WTC11 (cell line): Measurements from ENCODE around the gene CLEC7A. TPM values are rescaled to one million over a fixed set of nuclear protein-coding genes. Genes with fewer than 3 reads are reported as not detected.

ENCODE experiments used
- ATAC-seq: fragments of 200-7000 bp; cut with Tn5 transposase; 2 replicates; pipeline ENCODE4 v1.10.0; 2021; ENCODE audit warnings: mild to moderate bottlenecking, moderate library complexity
- CTCF ChIA-PET: fragments of 300-600 bp; sonication (Branson Sonifier 250); formaldehyde crosslinking; loops from one replicate; lab custom pipeline; 2021; ENCODE audit warnings: antibody characterized with exemption; lab: Charles Lee
- POLR2A ChIA-PET: fragments of 350-600 bp; sonication (Branson Sonifier 250); formaldehyde crosslinking; loops from one replicate; lab custom pipeline; 2021; ENCODE audit warnings: antibody characterized with exemption; lab: Charles Lee
- DNase-seq: peaks from one replicate; pipeline ENCODE4 v3.0.0; 2021; ENCODE audit warnings: low spot score
- H3K27ac Mint-ChIP-seq: 2 replicates; pipeline ENCODE4 v1.8.0; 2021; ENCODE audit warnings: mixed read lengths
- H3K27me3 Mint-ChIP-seq: 2 replicates; pipeline ENCODE4 v1.8.0; 2021; ENCODE audit warnings: low read depth, mild to moderate bottlenecking, moderate library complexity, mixed read lengths
- H3K36me3 Mint-ChIP-seq: 2 replicates; pipeline ENCODE4 v1.8.0; 2021; ENCODE audit warnings: mixed read lengths
- H3K4me1 Mint-ChIP-seq: 2 replicates; pipeline ENCODE4 v1.8.0; 2022; ENCODE audit warnings: mixed read lengths
- H3K4me3 Mint-ChIP-seq: 2 replicates; pipeline ENCODE4 v1.8.0; 2021; ENCODE audit warnings: mild to moderate bottlenecking, moderate library complexity, mixed read lengths
- H3K9me3 Mint-ChIP-seq: 2 replicates; pipeline ENCODE4 v1.8.0; 2021; ENCODE audit warnings: mixed read lengths
- ATF1 ChIP-seq: sonication (generic); formaldehyde crosslinking; IDR thresholded peaks from 2 replicates; pipeline ENCODE4 v1.8.1; 2023; ENCODE audit warnings: mild to moderate bottlenecking, moderate library complexity, missing genetic modification reagents
- ATF2 ChIP-seq: sonication (generic); formaldehyde crosslinking; IDR thresholded peaks from 2 replicates; pipeline ENCODE4 v1.8.1; 2022; ENCODE audit warnings: low read depth, missing genetic modification reagents, borderline replicate concordance
- E2F1 ChIP-seq: sonication (generic); formaldehyde crosslinking; IDR thresholded peaks from 2 replicates; pipeline ENCODE4 v1.8.0; 2022; ENCODE audit warnings: mild to moderate bottlenecking, missing genetic modification reagents
- EMX1 ChIP-seq: fragments of 250-450 bp; sonication (Bioruptor Pico); IDR thresholded peaks from 2 replicates; pipeline ENCODE4 v1.8.0; 2021; ENCODE audit warnings: mild to moderate bottlenecking
- FOXK1 ChIP-seq: sonication (generic); formaldehyde crosslinking; IDR thresholded peaks from 2 replicates; pipeline ENCODE4 v1.8.0; 2022; ENCODE audit warnings: mild to moderate bottlenecking, moderate library complexity, missing genetic modification reagents
- HMGA2 ChIP-seq: fragments of 250-450 bp; sonication (Bioruptor Pico); IDR thresholded peaks from 2 replicates; pipeline ENCODE4 v1.4.0; 2021; ENCODE audit warnings: mild to moderate bottlenecking, moderate library complexity
- NFYB ChIP-seq: sonication (generic); formaldehyde crosslinking; conservative IDR thresholded peaks from 2 replicates; pipeline ENCODE4 v1.8.0; 2022; ENCODE audit warnings: low read depth, missing genetic modification reagents
- SMAD3 ChIP-seq: sonication (generic); formaldehyde crosslinking; IDR thresholded peaks from 2 replicates; pipeline ENCODE4 v1.8.0; 2022; ENCODE audit warnings: missing genetic modification reagents, mild to moderate bottlenecking, borderline replicate concordance
- SMAD4 ChIP-seq: sonication (generic); formaldehyde crosslinking; IDR thresholded peaks from 2 replicates; pipeline ENCODE4 v1.8.0; 2022; ENCODE audit warnings: mild to moderate bottlenecking, missing genetic modification reagents
- SP1 ChIP-seq: sonication (generic); formaldehyde crosslinking; conservative IDR thresholded peaks from 2 replicates; pipeline ENCODE4 v1.8.1; 2022; ENCODE audit warnings: missing genetic modification reagents
- STAT6 ChIP-seq: sonication (generic); formaldehyde crosslinking; conservative IDR thresholded peaks from 2 replicates; pipeline ENCODE4 v1.8.1; 2023; ENCODE audit warnings: mild to moderate bottlenecking, low read depth, missing genetic modification reagents, moderate library complexity
- TEAD1 ChIP-seq: sonication (generic); formaldehyde crosslinking; IDR thresholded peaks from 2 replicates; pipeline ENCODE4 v1.8.0; 2022; ENCODE audit warnings: mild to moderate bottlenecking, missing genetic modification reagents
- TP53 ChIP-seq: sonication (generic); formaldehyde crosslinking; IDR thresholded peaks from 2 replicates; pipeline ENCODE4 v1.8.1; 2023; ENCODE audit warnings: mild to moderate bottlenecking, missing genetic modification reagents
- USF1 ChIP-seq: sonication (generic); formaldehyde crosslinking; IDR thresholded peaks from 2 replicates; pipeline ENCODE4 v1.8.0; 2022; ENCODE audit warnings: mild to moderate bottlenecking, missing genetic modification reagents
- ZBTB21 ChIP-seq: sonication (generic); formaldehyde crosslinking; IDR thresholded peaks from 2 replicates; pipeline ENCODE4 v1.8.1; 2023; ENCODE audit warnings: mild to moderate bottlenecking, missing genetic modification reagents, borderline replicate concordance
- ZNF138 ChIP-seq: sonication (generic); formaldehyde crosslinking; conservative IDR thresholded peaks from 2 replicates; pipeline ENCODE4 v1.8.1; 2022; ENCODE audit warnings: mild to moderate bottlenecking, moderate library complexity, missing genetic modification reagents
- ZNF232 ChIP-seq: sonication (generic); formaldehyde crosslinking; IDR thresholded peaks from 2 replicates; pipeline ENCODE4 v1.8.0; 2022; ENCODE audit warnings: mild to moderate bottlenecking, missing genetic modification reagents
- ZNF317 ChIP-seq: sonication (generic); formaldehyde crosslinking; IDR thresholded peaks from 2 replicates; pipeline ENCODE4 v1.8.1; 2023; ENCODE audit warnings: low read depth, mild to moderate bottlenecking, moderate library complexity, missing genetic modification reagents, borderline replicate concordance
- ZNF396 ChIP-seq: fragments of 250-450 bp; sonication (Bioruptor Pico); IDR thresholded peaks from 2 replicates; pipeline ENCODE4 v1.8.0; 2021; ENCODE audit warnings: mild to moderate bottlenecking, moderate library complexity, borderline replicate concordance
- ZNF416 ChIP-seq: fragments of 250-450 bp; sonication (Bioruptor Pico); IDR thresholded peaks from 2 replicates; pipeline ENCODE4 v1.9.0; 2021; ENCODE audit warnings: mild to moderate bottlenecking, inconsistent platforms
- total RNA-seq: library from RNA; stranded (reverse); gene quantifications from 3 replicates; pipeline ENCODE4 v1.2.3, GENCODE V29; 2021
- TF ChIP-seq, protein P1 (sequence below): fragments of 250-450 bp; sonication (Bioruptor Pico); IDR thresholded peaks from 2 replicates; pipeline ENCODE4 v1.9.0; 2021; ENCODE audit warnings: mild to moderate bottlenecking
- TF ChIP-seq, protein P2 (sequence below): sonication (generic); formaldehyde crosslinking; IDR thresholded peaks from 2 replicates; pipeline ENCODE4 v1.8.1; 2022; ENCODE audit warnings: mild to moderate bottlenecking, missing genetic modification reagents, moderate library complexity, borderline replicate concordance
- TF ChIP-seq, protein P3 (sequence below): sonication (generic); formaldehyde crosslinking; IDR thresholded peaks from 2 replicates; pipeline ENCODE4 v1.8.0; 2023; ENCODE audit warnings: missing genetic modification reagents

CLEC7A gene
- total RNA-seq, 1 experiment from 2014 or later, result 0.48 TPM

- H3K4me3 Mint-ChIP-seq, result no peak within 1 kb of the TSS
- no peaks in the 10 kb centered on the region for H3K36me3 Mint-ChIP-seq
- H3K9me3 Mint-ChIP-seq, result no peaks in the 10 kb centered on the region
- H3K4me1 Mint-ChIP-seq, result no peaks in the 10 kb centered on the region
- no peaks in the 10 kb centered on the region for H3K27me3 Mint-ChIP-seq
- CTCF ChIA-PET, result interaction anchor here (0.8 kb wide), 2 partner anchors 19 kb away, joined by 3 read pairs; no protein-coding TSS in a partner anchor
- TF ChIP-seq SMAD4, result no peak
- TF ChIP-seq ZNF396, result no peak
- no peak for TF ChIP-seq STAT6
- no peak for TF ChIP-seq SMAD3 (CRISPR knock-in tag)
- no peak for TF ChIP-seq ZBTB21 (CRISPR knock-in tag)
- TF ChIP-seq FOXK1 (CRISPR knock-in tag), result no peak
- TF ChIP-seq ATF2 (CRISPR knock-in tag), result no peak
- TF ChIP-seq EMX1 (CRISPR knock-in tag), result no peak
- TF ChIP-seq ATF1, result no peak
- TF ChIP-seq, protein P1, sequence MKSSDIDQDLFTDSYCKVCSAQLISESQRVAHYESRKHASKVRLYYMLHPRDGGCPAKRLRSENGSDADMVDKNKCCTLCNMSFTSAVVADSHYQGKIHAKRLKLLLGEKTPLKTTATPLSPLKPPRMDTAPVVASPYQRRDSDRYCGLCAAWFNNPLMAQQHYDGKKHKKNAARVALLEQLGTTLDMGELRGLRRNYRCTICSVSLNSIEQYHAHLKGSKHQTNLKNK, result no peak
- no peak for TF ChIP-seq USF1
- TF ChIP-seq TEAD1 (CRISPR knock-in tag), result no peak
- TF ChIP-seq ZNF232 (CRISPR knock-in tag), result no peak
- no peak for TF ChIP-seq HMGA2
- TF ChIP-seq ZNF416 (CRISPR knock-in tag), result no peak
- no peak for TF ChIP-seq SP1
- TF ChIP-seq E2F1, result no peak
- TF ChIP-seq, all 79 proteins: peak for 0
- no peak for DNase-seq
- H3K27ac Mint-ChIP-seq, result no peak within 1 kb of the TSS
- POLR2A ChIA-PET, result no interaction called here
- ATAC-seq, result no peak
Measured at GRCh38 chr12:10171973-10172728, 42.2 kb upstream of the CLEC7A start, which contains the start of gene OLR1. OLR1 (minus strand) TSS chr12:10172132; CDS start chr12:10172077, 55 bp downstream.

- no peak for DNase-seq
- H3K9me3 Mint-ChIP-seq, result no peaks in the 10 kb centered on the region
- no peak overlapping the region for H3K27ac Mint-ChIP-seq
- no peaks in the 10 kb centered on the region for H3K36me3 Mint-ChIP-seq
- CTCF ChIA-PET, result interaction anchor here (0.8 to 1.9 kb wide), 2 partner anchors 17 to 20 kb away, joined by 3 to 7 read pairs; no protein-coding TSS in a partner anchor
- ATAC-seq, result no peak
- POLR2A ChIA-PET, result interaction anchor here (0.6 kb wide), 1 partner anchor 52 kb away, joined by 3 read pairs; no protein-coding TSS in a partner anchor
- no peaks in the 10 kb centered on the region for H3K4me1 Mint-ChIP-seq
- no peak overlapping the region for H3K4me3 Mint-ChIP-seq
- no peaks in the 10 kb centered on the region; the same call in 1 of the 2 replicates for H3K27me3 Mint-ChIP-seq
- TF ChIP-seq ZNF317 (CRISPR knock-in tag) (no peak), ZNF138 (CRISPR knock-in tag) (no peak), STAT6 (no peak), NFYB (CRISPR knock-in tag) (no peak), TP53 (CRISPR knock-in tag) (no peak), ZNF396 (no peak)
- TF ChIP-seq, protein P2, sequence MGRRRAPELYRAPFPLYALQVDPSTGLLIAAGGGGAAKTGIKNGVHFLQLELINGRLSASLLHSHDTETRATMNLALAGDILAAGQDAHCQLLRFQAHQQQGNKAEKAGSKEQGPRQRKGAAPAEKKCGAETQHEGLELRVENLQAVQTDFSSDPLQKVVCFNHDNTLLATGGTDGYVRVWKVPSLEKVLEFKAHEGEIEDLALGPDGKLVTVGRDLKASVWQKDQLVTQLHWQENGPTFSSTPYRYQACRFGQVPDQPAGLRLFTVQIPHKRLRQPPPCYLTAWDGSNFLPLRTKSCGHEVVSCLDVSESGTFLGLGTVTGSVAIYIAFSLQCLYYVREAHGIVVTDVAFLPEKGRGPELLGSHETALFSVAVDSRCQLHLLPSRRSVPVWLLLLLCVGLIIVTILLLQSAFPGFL, result no peak
- TF ChIP-seq, protein P3, sequence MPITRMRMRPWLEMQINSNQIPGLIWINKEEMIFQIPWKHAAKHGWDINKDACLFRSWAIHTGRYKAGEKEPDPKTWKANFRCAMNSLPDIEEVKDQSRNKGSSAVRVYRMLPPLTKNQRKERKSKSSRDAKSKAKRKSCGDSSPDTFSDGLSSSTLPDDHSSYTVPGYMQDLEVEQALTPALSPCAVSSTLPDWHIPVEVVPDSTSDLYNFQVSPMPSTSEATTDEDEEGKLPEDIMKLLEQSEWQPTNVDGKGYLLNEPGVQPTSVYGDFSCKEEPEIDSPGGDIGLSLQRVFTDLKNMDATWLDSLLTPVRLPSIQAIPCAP, result no peak
Measured at GRCh38 chr12:10170216-10170615, 40.2 kb upstream of the CLEC7A start.
